ENCODE data around the gene GPR152. TPM values are rescaled to one million over a fixed set of nuclear protein-coding genes. Genes with fewer than 3 reads are reported as not detected.
A peak's percentile ranks its signal among the peaks of the same experiment; 100 is the strongest.

GPR152 gene
- total RNA-seq, 2 donors from 2014 or later: not detected

DNA sequence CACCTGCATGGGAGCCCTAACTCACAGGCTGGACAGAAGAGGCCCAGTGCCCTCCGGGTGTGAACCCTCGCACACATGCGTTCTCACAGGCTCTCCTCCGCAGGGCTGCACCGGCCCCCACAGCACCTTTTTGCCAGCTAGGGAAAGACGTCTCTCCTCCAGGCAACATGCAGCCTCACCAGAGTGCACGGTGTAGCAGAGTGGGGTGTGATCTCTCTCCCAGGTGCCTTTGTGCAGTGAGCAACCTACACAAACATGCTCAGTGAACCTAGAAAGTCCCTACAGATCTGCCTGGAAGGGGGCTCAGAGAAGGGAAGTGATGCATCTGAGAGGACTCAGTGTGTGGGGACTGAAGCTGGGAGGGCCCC, 40.8 kb downstream of the GPR152 start:
- Histone ChIP-seq H3K27me3 (no peaks in the 10 kb centered on the region), H3K36me3 (replicated peaks in 1 of 2; ENCODE audit: insufficient read depth in 1 of 2, low read depth in 2 of 2) (no peaks in the 10 kb centered on the region), H3K9me3 (no peaks in the 10 kb centered on the region), H3K4me3 (no peak overlapping the region), H3K27ac (no peak overlapping the region), H3K4me1 (peaks cover 33% of the 10 kb centered on the region)
- 32 to 46% methylated on average over 7 of the region's 7 CpGs for WGBS, 2 donors
- TF ChIP-seq POLR2A (IDR thresholded peaks at IDR 0.05): no peak
- TF ChIP-seq, protein P1, sequence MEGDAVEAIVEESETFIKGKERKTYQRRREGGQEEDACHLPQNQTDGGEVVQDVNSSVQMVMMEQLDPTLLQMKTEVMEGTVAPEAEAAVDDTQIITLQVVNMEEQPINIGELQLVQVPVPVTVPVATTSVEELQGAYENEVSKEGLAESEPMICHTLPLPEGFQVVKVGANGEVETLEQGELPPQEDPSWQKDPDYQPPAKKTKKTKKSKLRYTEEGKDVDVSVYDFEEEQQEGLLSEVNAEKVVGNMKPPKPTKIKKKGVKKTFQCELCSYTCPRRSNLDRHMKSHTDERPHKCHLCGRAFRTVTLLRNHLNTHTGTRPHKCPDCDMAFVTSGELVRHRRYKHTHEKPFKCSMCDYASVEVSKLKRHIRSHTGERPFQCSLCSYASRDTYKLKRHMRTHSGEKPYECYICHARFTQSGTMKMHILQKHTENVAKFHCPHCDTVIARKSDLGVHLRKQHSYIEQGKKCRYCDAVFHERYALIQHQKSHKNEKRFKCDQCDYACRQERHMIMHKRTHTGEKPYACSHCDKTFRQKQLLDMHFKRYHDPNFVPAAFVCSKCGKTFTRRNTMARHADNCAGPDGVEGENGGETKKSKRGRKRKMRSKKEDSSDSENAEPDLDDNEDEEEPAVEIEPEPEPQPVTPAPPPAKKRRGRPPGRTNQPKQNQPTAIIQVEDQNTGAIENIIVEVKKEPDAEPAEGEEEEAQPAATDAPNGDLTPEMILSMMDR (IDR thresholded peaks at IDR 0.05): no peak
- intact Hi-C loops (cut with DNase I): no loop called here
- ATAC-seq: no peak
- no peak for DNase-seq

DNA sequence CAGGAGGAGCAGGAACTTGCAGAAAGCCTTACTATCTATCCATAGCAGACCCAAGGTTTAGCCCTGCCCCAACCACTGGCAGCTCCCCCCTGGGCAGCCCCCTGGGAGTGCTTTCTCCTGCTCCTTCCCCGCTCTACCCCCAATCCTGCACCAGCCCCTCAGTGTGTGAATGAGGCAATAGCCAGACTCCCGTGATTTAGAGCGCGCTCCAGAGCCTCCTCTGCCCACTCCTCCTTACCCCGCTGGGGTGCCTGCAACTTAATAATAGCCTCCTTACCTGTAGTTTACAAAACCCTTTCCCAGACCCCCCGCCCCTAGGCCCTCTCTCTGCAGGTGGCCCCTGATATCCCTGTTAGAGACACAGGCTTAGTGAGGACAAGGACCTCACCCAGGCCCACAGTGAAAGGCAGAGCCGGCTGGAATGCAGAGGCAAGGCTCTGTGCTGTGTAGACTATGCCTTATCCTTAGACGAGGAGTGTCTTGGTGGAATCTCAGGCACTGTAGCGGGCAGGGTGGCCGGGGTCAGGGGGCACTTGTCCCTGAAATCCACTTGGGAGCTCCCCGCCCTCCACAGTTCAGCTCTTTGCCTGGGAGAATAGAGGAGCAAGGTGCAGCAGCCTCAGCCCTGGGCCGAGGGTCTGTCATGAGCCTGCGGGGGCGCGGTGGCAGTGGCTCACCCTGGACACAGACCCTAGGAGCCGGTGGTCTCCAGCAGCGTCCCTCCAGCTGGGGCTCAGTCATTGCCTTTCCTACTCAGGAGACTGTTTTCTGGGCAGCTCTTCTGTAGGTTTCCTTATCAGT, 41.3 kb downstream of the GPR152 start:
- no peak for TF ChIP-seq POLR2A (IDR thresholded peaks at IDR 0.05)
- TF ChIP-seq, protein P1 (IDR thresholded peaks at IDR 0.05): no peak
- intact Hi-C loops (cut with DNase I): no loop called here
- 68 to 72% methylated on average over 13 to 17 of the region's 17 CpGs for WGBS, 2 donors
- Histone ChIP-seq H3K4me1 (peaks cover 28% of the 10 kb centered on the region), H3K4me3 (no peak overlapping the region), H3K27me3 (no peaks in the 10 kb centered on the region), H3K36me3 (replicated peaks in 1 of 2; ENCODE audit: insufficient read depth in 1 of 2, low read depth in 2 of 2) (no peaks in the 10 kb centered on the region), H3K27ac (no peak overlapping the region), H3K9me3 (no peaks in the 10 kb centered on the region)
- DNase-seq: no peak
- ATAC-seq: no peak

DNA sequence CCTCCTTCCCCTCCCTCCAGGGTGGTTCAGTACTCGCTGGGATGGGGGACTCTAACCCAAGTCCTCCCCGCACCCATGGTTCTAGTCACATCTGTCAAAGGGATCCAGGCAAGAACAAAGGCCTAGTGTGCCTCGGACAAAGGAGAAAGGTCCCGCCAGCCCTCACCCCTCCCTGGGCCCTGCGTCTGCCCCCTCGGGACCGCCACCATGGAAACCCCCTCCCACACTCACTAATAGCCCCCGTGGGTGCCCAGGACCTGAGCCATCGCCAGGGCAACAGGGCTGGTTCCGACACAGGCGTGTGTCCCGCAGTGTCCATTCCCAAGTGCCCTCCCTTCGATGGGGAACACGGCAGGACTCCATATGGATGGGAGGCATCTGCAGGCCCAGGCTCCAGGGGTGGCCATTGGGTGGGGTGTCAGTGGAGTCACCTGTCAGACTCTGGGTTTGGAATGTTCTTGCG, 42.1 kb downstream of the GPR152 start:
- Histone ChIP-seq H3K9me3 (no peaks in the 10 kb centered on the region), H3K27ac (no peak overlapping the region), H3K36me3 (replicated peaks in 1 of 2; ENCODE audit: insufficient read depth in 1 of 2, low read depth in 2 of 2) (no peaks in the 10 kb centered on the region), H3K4me3 (no peak overlapping the region), H3K27me3 (no peaks in the 10 kb centered on the region), H3K4me1 (peaks cover 22% of the 10 kb centered on the region)
- 33 to 50% methylated on average over 2 to 15 of the region's 15 CpGs for WGBS, 2 donors
- TF ChIP-seq, protein P1 (IDR thresholded peaks at IDR 0.05): no peak
- TF ChIP-seq POLR2A (IDR thresholded peaks at IDR 0.05): no peak
- intact Hi-C loops (cut with DNase I): no loop called here
- ATAC-seq (no peak), DNase-seq (no peak)

DNA sequence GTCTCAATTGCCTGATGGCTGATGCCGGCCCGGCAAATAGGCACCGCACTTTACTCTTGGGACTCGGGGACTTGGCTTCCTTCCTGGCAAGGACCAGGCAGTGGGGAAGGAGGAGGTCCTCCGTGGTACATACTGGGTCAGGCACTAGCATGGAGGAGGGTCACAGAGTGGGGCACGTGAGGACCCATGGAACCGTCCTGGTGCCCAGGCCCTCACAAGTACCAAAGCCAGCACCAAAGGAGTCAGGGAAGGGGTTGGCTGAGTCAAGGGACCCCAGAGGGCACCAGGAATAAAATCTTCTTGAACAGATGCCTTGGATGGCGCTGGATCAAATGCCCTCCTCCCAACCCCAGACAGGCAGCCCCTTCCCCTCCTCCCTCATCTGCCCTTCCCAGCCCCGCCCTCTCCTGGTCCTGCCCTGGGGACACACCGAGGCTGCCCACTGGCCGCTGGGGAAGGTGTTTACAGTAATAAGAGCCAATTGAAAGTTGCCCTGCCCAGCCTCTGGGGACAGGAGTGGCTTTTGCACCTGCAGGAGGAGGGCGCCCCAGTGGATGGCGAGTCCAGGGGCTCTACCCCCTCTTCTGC, 42.7 kb downstream of the GPR152 start:
- no peak overlapping the region for H3K27ac ChIP-seq
- 18 to 23% methylated on average over 4 to 12 of the region's 13 CpGs for WGBS, 2 donors
- no peaks in the 10 kb centered on the region for H3K36me3 ChIP-seq (replicated peaks in 1 of 2; ENCODE audit: insufficient read depth in 1 of 2, low read depth in 2 of 2)
- no peak overlapping the region for H3K4me3 ChIP-seq
- no peaks in the 10 kb centered on the region for H3K9me3 ChIP-seq
- DNase-seq (peak; percentile 53 to 72 (median 68)), ATAC-seq (peak; percentile 61)
- peaks cover 17% of the 10 kb centered on the region for H3K4me1 ChIP-seq
- intact Hi-C loops (cut with DNase I): no loop called here
- H3K27me3 ChIP-seq: no peaks in the 10 kb centered on the region
- TF ChIP-seq POLR2A (IDR thresholded peaks at IDR 0.05): no peak
- TF ChIP-seq, protein P1 (IDR thresholded peaks at IDR 0.05): peak in 1 of 7 experiments; percentile 16
